Measurements from ENCODE around the gene DSCAM.
"Not testable (repeated sequence)": the region's sequence is repeated elsewhere in the genome, so short reads cannot be mapped to it uniquely, and the experiment has no call there.

Gene DSCAM

GRCh38 chr21:40191196-40191595, 655.8 kb downstream of the DSCAM start:
- no peak for ATAC-seq
- no peak for DNase-seq
- no peak overlapping the region for H3K4me3 Mint-ChIP-seq
- H3K27ac Mint-ChIP-seq, result no peak overlapping the region
- no peaks in the 10 kb centered on the region for H3K4me1 Mint-ChIP-seq
- no peaks in the 10 kb centered on the region for H3K27me3 Mint-ChIP-seq
- H3K9me3 Mint-ChIP-seq, result peaks cover 10 to 12% of the 10 kb centered on the region in 2 donors

- Mint-ChIP-seq H3K4me3 (no peak overlapping the region), H3K27me3 (no peaks in the 10 kb centered on the region), H3K27ac (no peak overlapping the region), H3K9me3 (peaks cover 10 to 25% of the 10 kb centered on the region in 2 donors), H3K4me1 (no peaks in the 10 kb centered on the region)
- no peak for ATAC-seq
- no peak for DNase-seq
Measured at GRCh38 chr21:40187946-40188654, 658.9 kb downstream of the DSCAM start.

DNA sequence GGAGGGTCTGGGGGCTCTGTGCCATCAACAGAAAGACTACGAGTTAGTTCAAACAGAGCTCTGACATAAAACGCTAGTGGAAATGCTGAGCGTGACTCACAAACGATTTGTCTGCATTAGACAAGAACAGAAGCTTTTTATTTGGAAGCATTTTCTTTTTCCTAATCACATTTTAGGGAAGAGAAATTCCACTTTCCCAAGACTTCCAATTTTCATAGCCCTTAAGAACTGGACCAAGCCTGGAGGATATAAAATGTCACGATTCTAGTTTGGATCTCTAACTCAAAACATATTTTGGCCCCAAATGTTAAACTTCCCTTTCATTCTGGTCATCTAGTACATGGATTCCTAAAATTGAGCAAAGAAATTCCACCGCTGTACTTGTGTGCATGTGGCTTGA, 659.7 kb downstream of the DSCAM start:
- Mint-ChIP-seq H3K4me3 (no peak overlapping the region), H3K27me3 (no peaks in the 10 kb centered on the region), H3K4me1 (no peaks in the 10 kb centered on the region), H3K27ac (no peak overlapping the region), H3K9me3 (peaks cover 4 to 22% of the 10 kb centered on the region in 2 donors)
- DNase-seq (no peak), ATAC-seq (no peak)

- Mint-ChIP-seq H3K4me1 (no peaks in the 10 kb centered on the region), H3K27ac (no peak overlapping the region), H3K4me3 (no peak overlapping the region), H3K27me3 (no peaks in the 10 kb centered on the region), H3K9me3 (peaks cover 9 to 31% of the 10 kb centered on the region in 2 donors)
- ATAC-seq, result no peak
- no peak for DNase-seq
Measured at GRCh38 chr21:40186045-40186444, 660.9 kb downstream of the DSCAM start.

DNA sequence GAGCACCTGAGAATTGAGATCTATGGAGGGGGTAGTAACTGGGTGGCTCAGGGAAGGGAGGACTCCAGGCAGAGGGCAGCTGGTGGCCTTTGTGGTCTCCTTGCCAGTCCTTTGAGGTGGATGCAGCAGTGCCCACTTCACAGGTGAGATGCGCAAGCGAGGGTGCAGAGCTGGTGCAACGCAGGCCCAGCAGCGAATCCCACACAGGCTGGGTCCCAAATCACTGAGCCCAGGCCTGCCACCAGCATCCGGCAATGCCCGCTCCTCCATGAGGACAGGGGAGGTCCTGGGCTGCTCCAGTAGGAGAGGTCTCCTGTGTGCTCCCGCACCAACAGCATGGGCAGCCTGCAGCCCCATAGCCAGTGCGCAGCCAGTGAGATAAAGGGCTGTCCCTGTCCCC, 661.8 kb downstream of the DSCAM start:
- Mint-ChIP-seq H3K4me3 (no peak overlapping the region), H3K9me3 (peaks cover 13 to 33% of the 10 kb centered on the region in 2 donors), H3K4me1 (no peaks in the 10 kb centered on the region), H3K27me3 (no peaks in the 10 kb centered on the region), H3K27ac (no peak overlapping the region)
- ATAC-seq (no peak), DNase-seq (no peak)

DNA sequence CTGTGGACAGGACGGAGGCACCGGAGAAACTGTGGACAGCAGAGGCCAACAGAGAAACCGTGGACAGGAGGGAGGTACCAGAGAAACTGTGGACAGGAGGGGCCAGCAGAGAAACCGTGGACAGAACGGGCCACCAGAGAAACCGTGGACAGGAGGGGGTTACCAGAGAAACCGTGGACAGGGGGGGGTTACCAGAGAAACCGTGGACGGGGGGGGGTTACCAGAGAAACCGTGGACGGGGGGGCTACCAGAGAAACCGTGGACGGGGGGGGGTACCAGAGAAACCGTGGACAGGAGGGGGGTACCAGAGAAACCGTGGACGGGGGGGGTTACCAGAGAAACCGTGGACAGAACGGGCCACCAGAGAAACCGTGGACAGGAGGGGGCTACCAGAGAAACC, 664.5 kb downstream of the DSCAM start:
- H3K4me1 Mint-ChIP-seq, H3K27me3 Mint-ChIP-seq, DNase-seq, H3K4me3 Mint-ChIP-seq, ATAC-seq: not testable (repeated sequence)
- Mint-ChIP-seq H3K27ac (peak overlapping the region in 1 of 2 donors; percentile 74), H3K9me3 (peaks cover 16 to 33% of the 10 kb centered on the region in 2 donors)

DNA sequence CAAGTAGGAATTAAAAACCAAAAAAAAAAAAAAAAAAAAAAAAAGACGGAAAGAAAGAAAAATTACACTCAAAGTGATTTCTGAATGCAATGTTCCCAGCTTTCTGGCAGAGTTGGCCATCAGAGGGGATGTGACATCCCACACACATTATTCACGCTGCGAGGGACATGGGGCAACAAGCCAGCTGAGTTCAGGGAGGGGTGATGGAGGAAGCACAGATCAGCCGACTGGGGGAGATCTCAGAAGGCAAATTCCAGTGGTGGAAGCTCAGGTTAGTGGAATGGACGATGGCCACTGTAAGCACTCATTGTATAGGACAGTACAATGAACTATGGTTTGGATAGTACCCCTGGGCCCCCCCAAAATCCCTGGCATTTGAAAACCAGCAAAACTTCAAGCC, 667.8 kb downstream of the DSCAM start:
- H3K27ac Mint-ChIP-seq, result no peak overlapping the region
- H3K27me3 Mint-ChIP-seq, result peaks cover 7% of the 10 kb centered on the region
- DNase-seq (no peak), ATAC-seq (no peak)
- peaks cover 16 to 27% of the 10 kb centered on the region in 2 donors for H3K9me3 Mint-ChIP-seq
- no peaks in the 10 kb centered on the region for H3K4me1 Mint-ChIP-seq
- H3K4me3 Mint-ChIP-seq, result no peak overlapping the region

- Mint-ChIP-seq H3K27ac (no peak overlapping the region), H3K9me3 (peaks cover 16 to 25% of the 10 kb centered on the region in 2 donors), H3K4me1 (no peaks in the 10 kb centered on the region), H3K4me3 (no peak overlapping the region), H3K27me3 (peaks cover 7% of the 10 kb centered on the region)
- DNase-seq (no peak), ATAC-seq (no peak)
Measured at GRCh38 chr21:40178726-40179125, 668.2 kb downstream of the DSCAM start.

GRCh38 chr21:40177979-40178378, 669.0 kb downstream of the DSCAM start:
- H3K4me3 Mint-ChIP-seq, result no peak overlapping the region
- DNase-seq (no peak), ATAC-seq (no peak)
- H3K27me3 Mint-ChIP-seq, result peaks cover 7% of the 10 kb centered on the region
- no peaks in the 10 kb centered on the region for H3K4me1 Mint-ChIP-seq
- no peak overlapping the region for H3K27ac Mint-ChIP-seq
- H3K9me3 Mint-ChIP-seq, result peaks cover 16 to 17% of the 10 kb centered on the region in 2 donors

- no peak overlapping the region for H3K4me3 Mint-ChIP-seq
- no peak overlapping the region for H3K27ac Mint-ChIP-seq
- ATAC-seq (no peak), DNase-seq (no peak)
- H3K9me3 Mint-ChIP-seq, result peaks cover 8 to 10% of the 10 kb centered on the region in 2 donors
- peaks cover 7% of the 10 kb centered on the region for H3K27me3 Mint-ChIP-seq
- H3K4me1 Mint-ChIP-seq, result no peaks in the 10 kb centered on the region
Measured at GRCh38 chr21:40176724-40177123, 670.2 kb downstream of the DSCAM start.

DNA sequence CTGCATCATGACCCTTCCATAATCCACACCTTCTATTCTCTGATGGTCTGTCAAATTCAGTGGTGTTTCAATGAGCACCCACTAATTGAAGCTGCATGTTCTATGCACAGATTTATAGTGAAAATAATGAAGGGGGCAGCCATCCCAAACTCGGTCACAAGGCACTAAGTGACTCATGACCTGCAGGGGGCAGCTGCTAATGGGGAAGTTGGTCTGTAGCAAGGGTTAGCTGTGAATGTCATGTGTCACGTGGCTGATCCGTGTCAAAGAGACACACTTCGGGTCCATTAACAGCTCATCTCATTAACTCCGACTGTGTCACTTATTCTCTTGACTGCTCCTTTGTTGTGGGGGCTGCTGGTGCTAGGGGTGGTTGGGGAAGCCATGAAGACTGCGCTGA, 673.1 kb downstream of the DSCAM start:
- Mint-ChIP-seq H3K27ac (no peak overlapping the region), H3K27me3 (peaks cover 7% of the 10 kb centered on the region)
- ATAC-seq, result no peak

GRCh38 chr21:40169971-40170370, 677.0 kb downstream of the DSCAM start:
- ATAC-seq (no peak), DNase-seq (no peak)
- Mint-ChIP-seq H3K9me3 (no peaks in the 10 kb centered on the region), H3K4me3 (no peak overlapping the region), H3K27ac (no peak overlapping the region), H3K27me3 (no peaks in the 10 kb centered on the region), H3K4me1 (no peaks in the 10 kb centered on the region)

More for the DNA sequence above, 673.1 kb downstream of the DSCAM start:
- DNase-seq, result no peak
- Mint-ChIP-seq H3K4me3 (no peak overlapping the region), H3K4me1 (no peaks in the 10 kb centered on the region), H3K9me3 (no peaks in the 10 kb centered on the region)

DNA sequence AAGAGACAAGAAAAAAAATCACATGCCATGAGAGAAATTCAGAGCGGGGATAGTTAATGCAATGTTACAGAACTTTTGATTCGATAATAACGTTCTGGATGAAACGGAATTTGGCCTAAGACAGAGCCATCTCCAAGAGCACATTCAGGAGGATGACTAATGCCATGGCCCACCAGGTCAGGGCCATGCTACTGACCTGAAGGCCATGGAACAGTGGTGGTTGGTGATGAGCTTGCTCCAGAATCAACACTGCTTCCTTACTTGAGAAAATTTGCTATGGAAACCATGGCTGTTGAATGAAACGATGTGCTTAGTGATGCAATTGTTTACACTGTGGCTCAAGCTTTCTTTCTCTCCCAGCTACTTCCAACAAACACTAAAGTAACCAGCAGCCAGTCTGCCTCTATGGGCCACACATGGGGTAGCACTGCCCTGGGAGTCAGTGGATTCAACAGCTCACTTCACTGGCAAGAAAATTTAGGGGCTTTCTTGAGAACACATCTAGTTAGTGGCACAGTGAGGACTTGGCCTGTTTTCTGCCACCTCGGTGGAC, 680.6 kb downstream of the DSCAM start:
- no peak for DNase-seq
- Mint-ChIP-seq H3K4me3 (no peak overlapping the region), H3K27ac (no peak overlapping the region), H3K9me3 (no peaks in the 10 kb centered on the region), H3K27me3 (no peaks in the 10 kb centered on the region), H3K4me1 (no peaks in the 10 kb centered on the region)
- ATAC-seq, result no peak

DNA sequence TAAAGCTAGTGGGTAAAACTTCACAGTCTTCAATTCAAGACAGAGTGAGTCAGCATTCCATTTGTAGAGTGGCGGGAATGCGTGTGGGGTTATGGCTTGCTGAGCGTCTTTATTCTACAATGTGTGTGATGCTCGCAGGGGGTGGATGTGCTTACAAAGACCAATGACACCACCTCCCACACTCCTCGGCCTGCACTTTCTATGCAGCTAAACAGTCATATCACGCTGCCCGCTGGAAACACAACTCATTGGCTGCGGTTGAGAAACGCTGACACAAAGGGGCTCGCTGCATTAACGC, 681.2 kb downstream of the DSCAM start:
- no peak overlapping the region for H3K4me3 Mint-ChIP-seq
- no peaks in the 10 kb centered on the region for H3K27me3 Mint-ChIP-seq
- DNase-seq, result no peak
- no peaks in the 10 kb centered on the region for H3K9me3 Mint-ChIP-seq
- H3K4me1 Mint-ChIP-seq, result no peaks in the 10 kb centered on the region
- ATAC-seq, result no peak
- no peak overlapping the region for H3K27ac Mint-ChIP-seq

GRCh38 chr21:40164905-40165772, 681.8 kb downstream of the DSCAM start:
- H3K27me3 Mint-ChIP-seq, result no peaks in the 10 kb centered on the region
- ATAC-seq (no peak), DNase-seq (no peak)
- no peaks in the 10 kb centered on the region for H3K9me3 Mint-ChIP-seq
- no peak overlapping the region for H3K27ac Mint-ChIP-seq
- no peaks in the 10 kb centered on the region for H3K4me1 Mint-ChIP-seq
- H3K4me3 Mint-ChIP-seq, result no peak overlapping the region

DNA sequence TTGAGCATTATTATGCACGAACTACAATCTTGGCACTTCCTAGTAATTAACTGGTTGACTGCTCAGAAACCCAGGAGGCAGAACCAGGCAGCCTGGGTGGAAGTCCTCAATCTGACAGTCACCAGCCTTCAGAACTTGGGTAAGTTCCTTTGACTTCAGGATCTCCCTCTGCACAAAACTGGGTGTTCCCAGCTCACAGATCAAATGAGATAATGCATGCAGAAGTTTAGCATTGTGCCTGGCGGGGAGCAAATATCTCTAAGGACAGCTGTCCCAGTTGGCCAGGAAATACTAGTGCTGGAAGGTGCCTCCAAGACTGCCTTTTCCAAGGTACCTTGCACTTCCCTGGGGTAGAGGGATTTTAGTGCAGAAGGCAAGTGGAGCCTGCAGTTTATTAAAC, 684.9 kb downstream of the DSCAM start:
- Mint-ChIP-seq H3K4me3 (no peak overlapping the region), H3K27me3 (no peaks in the 10 kb centered on the region), H3K4me1 (no peaks in the 10 kb centered on the region), H3K9me3 (no peaks in the 10 kb centered on the region), H3K27ac (no peak overlapping the region)
- no peak for ATAC-seq
- no peak for DNase-seq
